Endothelial cell of umbilical vein (primary cell): ENCODE data around the gene TCF25. TPM values are rescaled to one million over a fixed set of nuclear protein-coding genes. Genes with fewer than 3 reads are reported as not detected.
"Not testable (repeated sequence)": the region's sequence is repeated elsewhere in the genome, so short reads cannot be mapped to it uniquely, and the experiment has no call there.

Experiments used
- BruUV-seq: library from RNA; stranded (reverse); fragments of 400-500 nt; replicated peaks from 2 replicates; lab custom pipeline; 2021; lab: Mats Ljungman, UMichigan
- CTCF ChIA-PET: fragments of 300-600, 350-600 bp; sonication (Branson Sonifier 250); formaldehyde crosslinking; loops from one replicate; lab custom pipeline; 2021; ENCODE audit warnings: antibody characterized with exemption, inconsistent platforms; lab: Charles Lee
- POLR2A ChIA-PET: fragments of 300-600, 350-600 bp; sonication (Branson Sonifier 250); formaldehyde crosslinking; loops from one replicate; lab custom pipeline; 2021; ENCODE audit warnings: antibody characterized with exemption, inconsistent platforms; lab: Charles Lee
- DNase-seq: peaks from one replicate; pipeline ENCODE4 v3.0.0-alpha.2; 2011; ENCODE audit warnings: low read depth, low spot score
- FAIRE-seq: peaks from 2 replicates; lab custom pipeline; 2011; peaks lifted over from hg19 to GRCh38; lab: Jason Lieb, UNC
- H2AFZ ChIP-seq: 2 replicates; pipeline ENCODE4 v1.6.0; 2012; ENCODE audit warnings: low read depth, low read length, control low read depth, inconsistent platforms
- H3K27ac ChIP-seq: 2 replicates; pipeline ENCODE4 v1.5.1; 2011; ENCODE audit warnings: low read depth, mild to moderate bottlenecking, control low read depth, low read length, moderate library complexity; ENCODE audit not compliant: insufficient read depth
- H3K27me3 ChIP-seq, 2 experiments: 2 replicates each; pipeline versions ENCODE4 v1.6.0 to v1.6.1; 2011; ENCODE audit warnings: low read length in 2 of 2, mixed read lengths in 1 of 2; ENCODE audit not compliant: control insufficient read depth in 2 of 2, insufficient read depth in 2 of 2
- H3K36me3 ChIP-seq, 2 experiments: 2 replicates in 1 of 2; 3 replicates in 1 of 2; pipeline ENCODE4 v1.5.1; 2011; ENCODE audit warnings: low read length in 2 of 2, mild to moderate bottlenecking in 1 of 2, moderate library complexity in 1 of 2; ENCODE audit not compliant: control insufficient read depth in 2 of 2, insufficient read depth in 2 of 2; ENCODE audit errors: extremely low read depth in 1 of 2
- H3K4me1 ChIP-seq: 3 replicates; pipeline ENCODE4 v1.5.1; 2011; ENCODE audit warnings: mild to moderate bottlenecking, low read length; ENCODE audit not compliant: control insufficient read depth, insufficient read depth; ENCODE audit errors: extremely low read depth
- H3K4me2 ChIP-seq: 2 replicates; pipeline ENCODE4 v1.6.1; 2011; ENCODE audit warnings: low read length, control low read depth, mixed read lengths; ENCODE audit not compliant: insufficient read depth
- H3K4me3 ChIP-seq, 3 experiments: fragments of 200-600 bp in 1 of 3; sonication (generic), shearing (Covaris generic) in 1 of 3; replicated peaks in 1 of 3; 2 replicates each; pipeline ENCODE4 v1.5.1; 2011 to 2016; ENCODE audit warnings: control low read depth in 3 of 3, low read length in 3 of 3, mild to moderate bottlenecking in 2 of 3, inconsistent platforms in 1 of 3, low read depth in 1 of 3, moderate library complexity in 1 of 3; ENCODE audit not compliant: insufficient read depth in 1 of 3
- H3K79me2 ChIP-seq: 2 replicates; pipeline ENCODE4 v1.6.0; 2012; ENCODE audit warnings: low read length, inconsistent platforms; ENCODE audit not compliant: control insufficient read depth, insufficient read depth
- H3K9ac ChIP-seq: replicated peaks from 2 replicates; pipeline ENCODE3; 2011; ENCODE audit warnings: low read length, control low read depth; ENCODE audit not compliant: insufficient read depth; ENCODE audit errors: extremely low read depth
- H3K9me1 ChIP-seq: replicated peaks from 3 replicates; pipeline ENCODE4 v1.6.0; 2011; ENCODE audit warnings: mild to moderate bottlenecking, low read length; ENCODE audit not compliant: control insufficient read depth, insufficient read depth; ENCODE audit errors: extremely low read depth
- H3K9me3 ChIP-seq: replicated peaks from 2 replicates; pipeline ENCODE4 v1.5.1; 2012; ENCODE audit warnings: low read length, inconsistent platforms; ENCODE audit not compliant: control insufficient read depth, insufficient read depth
- H4K20me1 ChIP-seq: replicated peaks from 2 replicates; pipeline ENCODE3; 2011; ENCODE audit warnings: mild to moderate bottlenecking, low read length; ENCODE audit not compliant: control insufficient read depth, insufficient read depth; ENCODE audit errors: extremely low read depth
- MYC ChIP-seq: IDR thresholded peaks from one replicate; pipeline ENCODE4 v1.6.1; 2011; ENCODE audit warnings: mild to moderate bottlenecking, low read depth, low read length
- dilution Hi-C: fragments of 300-500 bp; cut with MboI; formaldehyde crosslinking; loops from one replicate; pipeline ENCODE4 v1.15.0; 2019; ENCODE audit warnings: low sequenced_read_pairs; ENCODE audit not compliant: extremely low pct_ligation_motif_present
- intact Hi-C: fragments of 100-400 bp; cut with micrococcal nuclease; formaldehyde crosslinking; loops from one replicate; pipeline ENCODE4 v1.10.0; 2022
- polyA plus RNA-seq, 4 experiments: library from polyadenylated mRNA; depleted of rRNA in 3 of 4; stranded (reverse) in 3 of 4; unstranded in 1 of 4; fragments of >200 nt; gene quantifications; 2 replicates each; pipeline versions ENCODE4 v1.2.1 to v1.2.3, GENCODE V29; 2011 to 2012; ENCODE audit warnings: missing spikeins in 1 of 4
- total RNA-seq: library from RNA; stranded (reverse); gene quantifications from 2 replicates; pipeline ENCODE4 v1.2.3, GENCODE V29; 2021

The TCF25 gene
- total and polyA plus RNA-seq, 2 donors (not counting 3 experiments of a cell fraction or from before 2014, with no cell fraction given), result 193 to 234 TPM

DNA sequence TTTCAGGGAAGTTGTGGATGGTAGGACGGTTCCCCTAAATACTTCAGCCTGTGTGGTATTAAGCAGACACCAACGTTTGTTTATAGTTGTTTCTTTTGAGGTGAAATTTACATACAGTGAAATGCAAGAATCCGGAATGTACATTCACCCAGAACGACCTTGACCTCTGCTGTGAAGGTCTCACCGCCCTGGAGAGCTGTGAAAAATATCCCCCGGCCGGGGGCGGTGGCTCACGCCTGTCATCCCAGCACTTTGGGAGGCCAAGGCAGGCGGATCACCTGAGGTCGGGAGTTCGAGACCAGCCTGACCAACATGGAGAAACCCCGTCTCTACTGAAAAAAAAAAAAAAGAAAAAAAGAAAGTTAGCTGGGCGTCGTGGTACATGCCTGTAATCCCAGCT lies 36.9 kb upstream of the TCF25 start:
- intact Hi-C loops, H3K4me1 ChIP-seq, H3K79me2 ChIP-seq, H3K9ac ChIP-seq, BruUV-seq, H3K27ac ChIP-seq, H3K9me1 ChIP-seq, H2AFZ ChIP-seq, H3K4me2 ChIP-seq, H3K27me3 ChIP-seq, H3K36me3 ChIP-seq, H3K9me3 ChIP-seq, POLR2A ChIA-PET, H3K4me3 ChIP-seq, dilution Hi-C loops, H4K20me1 ChIP-seq, DNase-seq, CTCF ChIA-PET: not testable (repeated sequence)
- FAIRE-seq, result peak; percentile 91

- Histone ChIP-seq H4K20me1 (no peaks in the 10 kb centered on the region), H3K27me3 (no peaks in the 10 kb centered on the region), H3K4me1 (no peaks in the 10 kb centered on the region), H3K9me3 (no peaks in the 10 kb centered on the region), H3K4me2 (no peak overlapping the region), H3K9ac (no peak overlapping the region), H3K79me2 (no peaks in the 10 kb centered on the region), H3K4me3 (no peak overlapping the region), H3K9me1 (no peaks in the 10 kb centered on the region), H2AFZ (no peak overlapping the region), H3K36me3 (no peaks in the 10 kb centered on the region), H3K27ac (no peak overlapping the region)
- POLR2A ChIA-PET, result no interaction called here
- BruUV-seq, result no TSS peak
- dilution Hi-C loops (no loop called here), intact Hi-C loops (no loop called here)
- DNase-seq, result no peak
- no peak for FAIRE-seq
- CTCF ChIA-PET, result interaction anchor here (2.1 kb wide), 1 partner anchor 23 kb away, joined by 10 read pairs; no protein-coding TSS in a partner anchor
- no peak for TF ChIP-seq MYC
These were observed 36.3 kb upstream of the TCF25 start for GRCh38 chr16:89837014-89837546.
